Measurements from ENCODE around the gene TRIM10. TPM values are rescaled to one million over a fixed set of nuclear protein-coding genes. Genes with fewer than 3 reads are reported as not detected.

The TRIM10 gene
- total and polyA plus RNA-seq, 2 experiments from 2014 or later, result 0.31 TPM; not detected in 1

DNA sequence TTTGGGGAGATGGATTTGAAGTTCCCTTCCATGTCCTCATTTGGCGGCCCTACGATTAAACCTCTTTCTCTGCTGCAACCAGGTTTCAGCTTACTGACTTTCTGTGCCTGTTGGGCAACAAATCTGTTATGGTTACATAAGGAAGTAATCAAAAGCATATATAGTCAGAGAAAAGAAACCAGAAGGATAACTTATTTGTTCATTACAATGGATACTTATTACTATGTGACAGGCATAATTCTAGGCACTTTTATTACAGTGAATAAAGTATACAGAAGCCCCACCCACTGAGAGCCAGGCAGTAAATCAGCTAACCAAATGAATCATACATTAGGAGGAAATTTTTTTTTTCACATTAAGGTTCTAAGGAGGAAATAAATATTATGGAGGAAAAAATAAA lies 38.5 kb downstream of the TRIM10 start (continued):
- TF ChIP-seq, protein P1, sequence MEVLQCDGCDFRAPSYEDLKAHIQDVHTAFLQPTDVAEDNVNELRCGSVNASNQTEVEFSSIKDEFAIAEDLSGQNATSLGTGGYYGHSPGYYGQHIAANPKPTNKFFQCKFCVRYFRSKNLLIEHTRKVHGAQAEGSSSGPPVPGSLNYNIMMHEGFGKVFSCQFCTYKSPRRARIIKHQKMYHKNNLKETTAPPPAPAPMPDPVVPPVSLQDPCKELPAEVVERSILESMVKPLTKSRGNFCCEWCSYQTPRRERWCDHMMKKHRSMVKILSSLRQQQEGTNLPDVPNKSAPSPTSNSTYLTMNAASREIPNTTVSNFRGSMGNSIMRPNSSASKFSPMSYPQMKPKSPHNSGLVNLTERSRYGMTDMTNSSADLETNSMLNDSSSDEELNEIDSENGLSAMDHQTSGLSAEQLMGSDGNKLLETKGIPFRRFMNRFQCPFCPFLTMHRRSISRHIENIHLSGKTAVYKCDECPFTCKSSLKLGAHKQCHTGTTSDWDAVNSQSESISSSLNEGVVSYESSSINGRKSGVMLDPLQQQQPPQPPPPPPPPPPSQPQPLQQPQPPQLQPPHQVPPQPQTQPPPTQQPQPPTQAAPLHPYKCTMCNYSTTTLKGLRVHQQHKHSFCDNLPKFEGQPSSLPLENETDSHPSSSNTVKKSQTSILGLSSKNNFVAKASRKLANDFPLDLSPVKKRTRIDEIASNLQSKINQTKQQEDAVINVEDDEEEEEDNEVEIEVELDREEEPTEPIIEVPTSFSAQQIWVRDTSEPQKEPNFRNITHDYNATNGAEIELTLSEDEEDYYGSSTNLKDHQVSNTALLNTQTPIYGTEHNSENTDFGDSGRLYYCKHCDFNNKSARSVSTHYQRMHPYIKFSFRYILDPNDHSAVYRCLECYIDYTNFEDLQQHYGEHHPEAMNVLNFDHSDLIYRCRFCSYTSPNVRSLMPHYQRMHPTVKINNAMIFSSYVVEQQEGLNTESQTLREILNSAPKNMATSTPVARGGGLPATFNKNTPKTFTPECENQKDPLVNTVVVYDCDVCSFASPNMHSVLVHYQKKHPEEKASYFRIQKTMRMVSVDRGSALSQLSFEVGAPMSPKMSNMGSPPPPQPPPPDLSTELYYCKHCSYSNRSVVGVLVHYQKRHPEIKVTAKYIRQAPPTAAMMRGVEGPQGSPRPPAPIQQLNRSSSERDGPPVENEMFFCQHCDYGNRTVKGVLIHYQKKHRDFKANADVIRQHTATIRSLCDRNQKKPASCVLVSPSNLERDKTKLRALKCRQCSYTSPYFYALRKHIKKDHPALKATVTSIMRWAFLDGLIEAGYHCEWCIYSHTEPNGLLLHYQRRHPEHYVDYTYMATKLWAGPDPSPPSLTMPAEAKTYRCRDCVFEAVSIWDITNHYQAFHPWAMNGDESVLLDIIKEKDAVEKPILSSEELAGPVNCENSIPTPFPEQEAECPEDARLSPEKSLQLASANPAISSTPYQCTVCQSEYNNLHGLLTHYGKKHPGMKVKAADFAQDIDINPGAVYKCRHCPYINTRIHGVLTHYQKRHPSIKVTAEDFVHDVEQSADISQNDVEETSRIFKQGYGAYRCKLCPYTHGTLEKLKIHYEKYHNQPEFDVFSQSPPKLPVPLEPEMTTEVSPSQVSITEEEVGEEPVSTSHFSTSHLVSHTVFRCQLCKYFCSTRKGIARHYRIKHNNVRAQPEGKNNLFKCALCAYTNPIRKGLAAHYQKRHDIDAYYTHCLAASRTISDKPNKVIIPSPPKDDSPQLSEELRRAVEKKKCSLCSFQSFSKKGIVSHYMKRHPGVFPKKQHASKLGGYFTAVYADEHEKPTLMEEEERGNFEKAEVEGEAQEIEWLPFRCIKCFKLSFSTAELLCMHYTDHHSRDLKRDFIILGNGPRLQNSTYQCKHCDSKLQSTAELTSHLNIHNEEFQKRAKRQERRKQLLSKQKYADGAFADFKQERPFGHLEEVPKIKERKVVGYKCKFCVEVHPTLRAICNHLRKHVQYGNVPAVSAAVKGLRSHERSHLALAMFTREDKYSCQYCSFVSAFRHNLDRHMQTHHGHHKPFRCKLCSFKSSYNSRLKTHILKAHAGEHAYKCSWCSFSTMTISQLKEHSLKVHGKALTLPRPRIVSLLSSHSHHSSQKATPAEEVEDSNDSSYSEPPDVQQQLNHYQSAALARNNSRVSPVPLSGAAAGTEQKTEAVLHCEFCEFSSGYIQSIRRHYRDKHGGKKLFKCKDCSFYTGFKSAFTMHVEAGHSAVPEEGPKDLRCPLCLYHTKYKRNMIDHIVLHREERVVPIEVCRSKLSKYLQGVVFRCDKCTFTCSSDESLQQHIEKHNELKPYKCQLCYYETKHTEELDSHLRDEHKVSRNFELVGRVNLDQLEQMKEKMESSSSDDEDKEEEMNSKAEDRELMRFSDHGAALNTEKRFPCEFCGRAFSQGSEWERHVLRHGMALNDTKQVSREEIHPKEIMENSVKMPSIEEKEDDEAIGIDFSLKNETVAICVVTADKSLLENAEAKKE (CRISPR knock-in tag; IDR thresholded peaks at IDR 0.05), result no peak
- TF ChIP-seq, protein P2, sequence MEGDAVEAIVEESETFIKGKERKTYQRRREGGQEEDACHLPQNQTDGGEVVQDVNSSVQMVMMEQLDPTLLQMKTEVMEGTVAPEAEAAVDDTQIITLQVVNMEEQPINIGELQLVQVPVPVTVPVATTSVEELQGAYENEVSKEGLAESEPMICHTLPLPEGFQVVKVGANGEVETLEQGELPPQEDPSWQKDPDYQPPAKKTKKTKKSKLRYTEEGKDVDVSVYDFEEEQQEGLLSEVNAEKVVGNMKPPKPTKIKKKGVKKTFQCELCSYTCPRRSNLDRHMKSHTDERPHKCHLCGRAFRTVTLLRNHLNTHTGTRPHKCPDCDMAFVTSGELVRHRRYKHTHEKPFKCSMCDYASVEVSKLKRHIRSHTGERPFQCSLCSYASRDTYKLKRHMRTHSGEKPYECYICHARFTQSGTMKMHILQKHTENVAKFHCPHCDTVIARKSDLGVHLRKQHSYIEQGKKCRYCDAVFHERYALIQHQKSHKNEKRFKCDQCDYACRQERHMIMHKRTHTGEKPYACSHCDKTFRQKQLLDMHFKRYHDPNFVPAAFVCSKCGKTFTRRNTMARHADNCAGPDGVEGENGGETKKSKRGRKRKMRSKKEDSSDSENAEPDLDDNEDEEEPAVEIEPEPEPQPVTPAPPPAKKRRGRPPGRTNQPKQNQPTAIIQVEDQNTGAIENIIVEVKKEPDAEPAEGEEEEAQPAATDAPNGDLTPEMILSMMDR (conservative IDR thresholded peaks at IDR 0.05; ENCODE audit: low read depth in 2 of 2), result no peak
- TF ChIP-seq, protein P3, sequence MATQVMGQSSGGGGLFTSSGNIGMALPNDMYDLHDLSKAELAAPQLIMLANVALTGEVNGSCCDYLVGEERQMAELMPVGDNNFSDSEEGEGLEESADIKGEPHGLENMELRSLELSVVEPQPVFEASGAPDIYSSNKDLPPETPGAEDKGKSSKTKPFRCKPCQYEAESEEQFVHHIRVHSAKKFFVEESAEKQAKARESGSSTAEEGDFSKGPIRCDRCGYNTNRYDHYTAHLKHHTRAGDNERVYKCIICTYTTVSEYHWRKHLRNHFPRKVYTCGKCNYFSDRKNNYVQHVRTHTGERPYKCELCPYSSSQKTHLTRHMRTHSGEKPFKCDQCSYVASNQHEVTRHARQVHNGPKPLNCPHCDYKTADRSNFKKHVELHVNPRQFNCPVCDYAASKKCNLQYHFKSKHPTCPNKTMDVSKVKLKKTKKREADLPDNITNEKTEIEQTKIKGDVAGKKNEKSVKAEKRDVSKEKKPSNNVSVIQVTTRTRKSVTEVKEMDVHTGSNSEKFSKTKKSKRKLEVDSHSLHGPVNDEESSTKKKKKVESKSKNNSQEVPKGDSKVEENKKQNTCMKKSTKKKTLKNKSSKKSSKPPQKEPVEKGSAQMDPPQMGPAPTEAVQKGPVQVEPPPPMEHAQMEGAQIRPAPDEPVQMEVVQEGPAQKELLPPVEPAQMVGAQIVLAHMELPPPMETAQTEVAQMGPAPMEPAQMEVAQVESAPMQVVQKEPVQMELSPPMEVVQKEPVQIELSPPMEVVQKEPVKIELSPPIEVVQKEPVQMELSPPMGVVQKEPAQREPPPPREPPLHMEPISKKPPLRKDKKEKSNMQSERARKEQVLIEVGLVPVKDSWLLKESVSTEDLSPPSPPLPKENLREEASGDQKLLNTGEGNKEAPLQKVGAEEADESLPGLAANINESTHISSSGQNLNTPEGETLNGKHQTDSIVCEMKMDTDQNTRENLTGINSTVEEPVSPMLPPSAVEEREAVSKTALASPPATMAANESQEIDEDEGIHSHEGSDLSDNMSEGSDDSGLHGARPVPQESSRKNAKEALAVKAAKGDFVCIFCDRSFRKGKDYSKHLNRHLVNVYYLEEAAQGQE (IDR thresholded peaks at IDR 0.05; ENCODE audit: unreplicated experiment), result no peak
- TF ChIP-seq ZNF331 (CRISPR knock-in tag; IDR thresholded peaks at IDR 0.05; ENCODE audit: low read depth) (no peak), ZNF114 (CRISPR knock-in tag; IDR thresholded peaks at IDR 0.05) (no peak), STAT1 (IDR thresholded peaks at IDR 0.05; ENCODE audit: unreplicated experiment) (no peak), CREB1 (CRISPR knock-in tag; IDR thresholded peaks at IDR 0.05; ENCODE audit: low read depth) (no peak)
- TF ChIP-seq, protein P4, sequence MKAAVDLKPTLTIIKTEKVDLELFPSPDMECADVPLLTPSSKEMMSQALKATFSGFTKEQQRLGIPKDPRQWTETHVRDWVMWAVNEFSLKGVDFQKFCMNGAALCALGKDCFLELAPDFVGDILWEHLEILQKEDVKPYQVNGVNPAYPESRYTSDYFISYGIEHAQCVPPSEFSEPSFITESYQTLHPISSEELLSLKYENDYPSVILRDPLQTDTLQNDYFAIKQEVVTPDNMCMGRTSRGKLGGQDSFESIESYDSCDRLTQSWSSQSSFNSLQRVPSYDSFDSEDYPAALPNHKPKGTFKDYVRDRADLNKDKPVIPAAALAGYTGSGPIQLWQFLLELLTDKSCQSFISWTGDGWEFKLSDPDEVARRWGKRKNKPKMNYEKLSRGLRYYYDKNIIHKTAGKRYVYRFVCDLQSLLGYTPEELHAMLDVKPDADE (IDR thresholded peaks at IDR 0.05), result no peak

Measured in GM23338 (cell line).